MCF 10A (cell line): ENCODE data around the gene PRRT3. TPM values are rescaled to one million over a fixed set of nuclear protein-coding genes. Genes with fewer than 3 reads are reported as not detected.

Experiments
- BruUV-seq: library from RNA; stranded (reverse); fragments of 400-500 nt; replicated peaks from 2 replicates; lab custom pipeline; 2021; lab: Mats Ljungman, UMichigan
- CTCF ChIA-PET: fragments of 300-600 bp; sonication (Branson Sonifier 250); formaldehyde crosslinking; extraction: SDS; loops from one replicate; lab custom pipeline; 2021; ENCODE audit warnings: antibody characterized with exemption, inconsistent platforms; lab: Yijun Ruan, JAX
- POLR2A ChIA-PET: fragments of 300-600, 350-650 bp; sonication (Branson Sonifier 250); formaldehyde crosslinking; extraction: SDS; loops from one replicate; lab custom pipeline; 2020; ENCODE audit warnings: antibody characterized with exemption, inconsistent platforms; lab: Yijun Ruan, JAX
- DNase-seq: peaks from one replicate; pipeline ENCODE4 v3.0.0-alpha.2; 2018; ENCODE audit not compliant: unreplicated experiment
- H3K27ac Mint-ChIP-seq: one replicate; pipeline ENCODE4 v1.8.0; 2022; ENCODE audit warnings: mild to moderate bottlenecking, low read depth, mixed read lengths; ENCODE audit not compliant: unreplicated experiment
- H3K27me3 Mint-ChIP-seq: one replicate; pipeline ENCODE4 v1.8.0; 2022; ENCODE audit warnings: mixed read lengths; ENCODE audit not compliant: insufficient read depth, unreplicated experiment
- H3K36me3 Mint-ChIP-seq: one replicate; pipeline ENCODE4 v1.8.0; 2022; ENCODE audit warnings: mild to moderate bottlenecking, moderate library complexity, mixed read lengths; ENCODE audit not compliant: insufficient read depth, unreplicated experiment
- H3K4me1 Mint-ChIP-seq: one replicate; pipeline ENCODE4 v1.8.0; 2022; ENCODE audit warnings: mixed read lengths; ENCODE audit not compliant: insufficient read depth, unreplicated experiment
- H3K4me3 Mint-ChIP-seq: one replicate; pipeline ENCODE4 v1.8.0; 2022; ENCODE audit warnings: mild to moderate bottlenecking, moderate library complexity, mixed read lengths; ENCODE audit not compliant: unreplicated experiment
- H3K9me3 Mint-ChIP-seq: one replicate; pipeline ENCODE4 v1.8.0; 2022; ENCODE audit warnings: mixed read lengths; ENCODE audit not compliant: unreplicated experiment
- intact Hi-C: fragments of 100-400 bp; cut with micrococcal nuclease; formaldehyde crosslinking; loops from 2 replicates; pipeline ENCODE4 v1.14.1; 2022
- total RNA-seq: library from RNA; stranded (reverse); gene quantifications from 2 replicates; pipeline ENCODE4 v1.2.3, GENCODE V29; 2022
- TF ChIP-seq, protein P1 (sequence below): fragments of 200-600 bp; IDR thresholded peaks from one replicate; pipeline ENCODE4 v1.8.0; 2022; ENCODE audit warnings: antibody characterized with exemption, mild to moderate bottlenecking; ENCODE audit not compliant: unreplicated experiment

The PRRT3 gene
- total RNA-seq, 1 experiment from 2014 or later, result 1.3 TPM

DNA sequence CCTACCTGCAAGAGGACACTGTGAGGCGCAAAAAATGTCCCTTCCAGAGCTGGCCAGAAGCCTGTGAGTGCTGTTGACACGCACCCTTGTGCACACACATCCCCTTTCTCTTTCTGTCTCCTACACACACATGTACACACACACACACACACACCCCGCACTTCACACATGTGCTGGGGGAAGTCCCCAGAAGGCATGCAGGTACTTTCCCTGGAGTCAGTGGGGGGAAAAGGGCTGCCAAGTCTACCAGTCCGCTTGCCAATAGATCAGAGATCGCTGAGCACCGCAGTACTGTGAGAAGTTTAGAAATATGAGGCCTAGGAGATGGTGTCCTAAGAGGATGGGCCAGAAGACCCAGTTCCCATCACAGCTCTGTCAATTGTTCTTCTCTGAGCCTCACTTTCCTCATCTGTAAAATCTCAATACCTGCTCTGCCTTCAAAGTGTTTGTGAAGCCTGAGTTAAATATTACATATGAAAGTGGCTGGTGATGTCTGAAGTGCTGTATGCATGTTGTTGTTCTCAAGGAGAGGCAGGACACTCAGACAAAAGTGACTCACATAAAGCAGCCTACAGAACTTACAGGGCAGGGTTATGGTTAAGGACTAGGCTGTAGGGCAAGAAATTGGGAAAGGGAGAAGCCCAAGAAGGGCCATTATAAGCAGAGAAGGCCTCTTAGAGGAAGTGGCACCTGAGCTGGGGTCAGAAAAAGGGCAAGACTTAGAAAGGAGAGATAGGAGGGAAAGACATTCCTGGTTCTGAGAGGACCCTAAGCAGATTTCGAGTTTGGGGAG lies 42.8 kb downstream of the PRRT3 start:
- ChIA-PET CTCF (interaction anchor here (1.2 kb wide), 1 partner anchor 22 kb away, joined by 4 read pairs; no protein-coding TSS in a partner anchor), POLR2A (interaction anchor here (0.6 to 2.2 kb wide), 4 partner anchors 12 to 37 kb away, joined by 3 to 7 read pairs (median 4); partner anchors contain the start of gene JAGN1)
- BruUV-seq, result no TSS peak
- Mint-ChIP-seq H3K9me3 (no peaks in the 10 kb centered on the region), H3K27ac (no peak overlapping the region), H3K27me3 (no peaks in the 10 kb centered on the region), H3K4me3 (no peak overlapping the region), H3K36me3 (peaks cover 12% of the 10 kb centered on the region), H3K4me1 (peaks cover 14% of the 10 kb centered on the region)
- intact Hi-C loops, result no loop called here
- DNase-seq, result no peak
- TF ChIP-seq, protein P1, sequence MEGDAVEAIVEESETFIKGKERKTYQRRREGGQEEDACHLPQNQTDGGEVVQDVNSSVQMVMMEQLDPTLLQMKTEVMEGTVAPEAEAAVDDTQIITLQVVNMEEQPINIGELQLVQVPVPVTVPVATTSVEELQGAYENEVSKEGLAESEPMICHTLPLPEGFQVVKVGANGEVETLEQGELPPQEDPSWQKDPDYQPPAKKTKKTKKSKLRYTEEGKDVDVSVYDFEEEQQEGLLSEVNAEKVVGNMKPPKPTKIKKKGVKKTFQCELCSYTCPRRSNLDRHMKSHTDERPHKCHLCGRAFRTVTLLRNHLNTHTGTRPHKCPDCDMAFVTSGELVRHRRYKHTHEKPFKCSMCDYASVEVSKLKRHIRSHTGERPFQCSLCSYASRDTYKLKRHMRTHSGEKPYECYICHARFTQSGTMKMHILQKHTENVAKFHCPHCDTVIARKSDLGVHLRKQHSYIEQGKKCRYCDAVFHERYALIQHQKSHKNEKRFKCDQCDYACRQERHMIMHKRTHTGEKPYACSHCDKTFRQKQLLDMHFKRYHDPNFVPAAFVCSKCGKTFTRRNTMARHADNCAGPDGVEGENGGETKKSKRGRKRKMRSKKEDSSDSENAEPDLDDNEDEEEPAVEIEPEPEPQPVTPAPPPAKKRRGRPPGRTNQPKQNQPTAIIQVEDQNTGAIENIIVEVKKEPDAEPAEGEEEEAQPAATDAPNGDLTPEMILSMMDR, result no peak

DNA sequence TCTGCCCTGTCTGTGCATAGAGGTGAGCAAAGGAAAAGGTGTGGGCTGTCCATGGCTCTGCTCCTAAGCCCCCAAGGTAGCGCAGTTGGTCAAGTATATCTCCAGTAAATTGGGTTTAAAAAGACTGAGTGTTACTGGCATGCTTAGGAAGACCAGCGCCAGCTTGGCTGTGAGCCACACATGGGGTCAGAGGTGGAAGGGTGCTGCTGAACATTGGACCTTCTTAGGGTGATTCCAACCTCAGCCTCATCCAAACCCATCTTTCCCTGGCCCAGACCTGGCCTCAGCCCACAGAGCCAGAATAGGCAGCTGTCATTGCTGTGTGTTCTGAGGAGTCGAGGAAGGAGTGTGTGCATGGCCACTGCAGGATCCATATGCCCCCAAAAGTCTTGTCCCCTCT lies 43.9 kb downstream of the PRRT3 start:
- Mint-ChIP-seq H3K36me3 (peaks cover 12% of the 10 kb centered on the region), H3K27me3 (no peaks in the 10 kb centered on the region), H3K27ac (no peak overlapping the region), H3K9me3 (no peaks in the 10 kb centered on the region), H3K4me1 (peaks cover 18% of the 10 kb centered on the region), H3K4me3 (no peak overlapping the region)
- no TSS peak for BruUV-seq
- ChIA-PET POLR2A (interaction anchor here (0.7 to 2.2 kb wide), 4 partner anchors 8 to 58 kb away, joined by 3 to 7 read pairs (median 4); partner anchors contain the start of gene IL17RC), CTCF (no interaction called here)
- TF ChIP-seq, protein P1, result no peak
- intact Hi-C loops, result no loop called here
- DNase-seq, result no peak

DNA sequence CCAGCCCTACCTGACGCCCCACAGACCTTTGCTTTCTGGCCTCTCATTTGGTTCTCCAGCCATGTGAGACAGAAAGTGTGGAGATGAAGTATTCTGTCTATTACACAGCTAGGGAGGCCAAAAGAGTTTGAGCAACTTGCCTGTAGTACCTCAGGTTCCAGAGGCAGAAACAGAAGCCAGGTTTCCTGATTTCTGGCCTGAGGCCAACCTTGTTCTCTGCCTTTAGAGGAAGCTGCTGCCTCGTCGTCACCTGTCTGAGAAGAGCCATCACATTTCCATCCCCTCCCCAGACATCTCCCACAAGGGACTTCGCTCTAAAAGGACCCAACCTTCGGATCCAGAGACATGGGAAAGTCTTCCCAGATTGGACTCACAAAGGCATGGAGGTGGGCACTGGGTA lies 45.7 kb downstream of the PRRT3 start:
- H3K9me3 Mint-ChIP-seq, result no peaks in the 10 kb centered on the region
- DNase-seq, result no peak
- CTCF ChIA-PET, result interaction anchor here (1.0 kb wide), 1 partner anchor 40 kb away, joined by 4 read pairs; no protein-coding TSS in a partner anchor
- intact Hi-C loops, result no loop called here
- H3K4me3 Mint-ChIP-seq, result no peak overlapping the region
- peaks cover 21% of the 10 kb centered on the region for H3K4me1 Mint-ChIP-seq
- POLR2A ChIA-PET, result interaction anchor here (1.3 to 5.5 kb wide), 2 partner anchors 10 to 12 kb away, joined by 4 to 29 read pairs; partner anchors contain the start of gene IL17RC
- BruUV-seq, result no TSS peak
- H3K27ac Mint-ChIP-seq, result no peak overlapping the region
- no peaks in the 10 kb centered on the region for H3K27me3 Mint-ChIP-seq
- TF ChIP-seq, protein P1, result no peak
- H3K36me3 Mint-ChIP-seq, result peaks cover 12% of the 10 kb centered on the region

DNA sequence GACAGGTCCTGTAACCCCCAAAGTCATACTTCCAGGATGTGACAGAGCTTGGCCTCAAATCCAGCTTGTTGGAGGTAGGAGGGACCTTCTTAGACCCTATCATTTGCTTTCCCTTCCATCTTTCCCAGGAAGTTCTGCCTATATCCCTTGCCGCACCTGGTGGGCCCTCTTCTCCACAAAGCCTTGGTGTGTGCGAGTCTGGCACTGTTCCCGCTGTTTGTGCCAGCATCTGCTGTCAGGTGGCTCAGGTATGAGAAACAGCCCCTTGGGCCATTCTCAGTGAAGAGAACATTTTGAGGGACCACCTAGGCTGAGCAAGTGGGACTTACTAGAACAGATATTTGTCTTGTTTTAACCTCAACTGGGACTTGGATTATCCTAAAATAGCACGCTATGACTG lies 48.3 kb downstream of the PRRT3 start:
- BruUV-seq, result no TSS peak
- TF ChIP-seq, protein P1, result no peak
- H3K9me3 Mint-ChIP-seq, result no peaks in the 10 kb centered on the region
- intact Hi-C loops, result no loop called here
- H3K4me3 Mint-ChIP-seq, result peak overlapping the region; percentile 79
- no peak for DNase-seq
- H3K4me1 Mint-ChIP-seq, result peaks cover 30% of the 10 kb centered on the region
- no peaks in the 10 kb centered on the region for H3K27me3 Mint-ChIP-seq
- peak overlapping the region; percentile 80 for H3K27ac Mint-ChIP-seq
- ChIA-PET CTCF (interaction anchor here (2.4 kb wide), 1 partner anchor 9 kb away, joined by 11 read pairs; no protein-coding TSS in a partner anchor), POLR2A (interaction anchor here (2.2 to 5.6 kb wide), 6 partner anchors 9 to 29 kb away, joined by 10 to 60 read pairs (median 16); partner anchors contain the start of genes CRELD1 and IL17RC)
- peaks cover 12% of the 10 kb centered on the region for H3K36me3 Mint-ChIP-seq
